Activated T-helper 2 cell treated with anti-CD3 and anti-CD28 coated beads, Interferon-gamma antibody, Interleukin-2, Interleukin-4, amounts not matched to agents 10 μg/mL and 5 μg/mL and 100 μg/mL, durations not matched to agents 14 hours and 24 hours and 36 hours (primary cell): ENCODE measurements around the gene CHST11. TPM values are rescaled to one million over a fixed set of nuclear protein-coding genes. Genes with fewer than 3 reads are reported as not detected.

Source experiments
- DNase-seq: peaks from one replicate; pipeline ENCODE4 v3.0.0; 2021; ENCODE audit warnings: low spot score
- H3K27ac Mint-ChIP-seq: one replicate; pipeline ENCODE4 v1.8.0; 2021; ENCODE audit warnings: mixed read lengths
- H3K27me3 Mint-ChIP-seq: one replicate; pipeline ENCODE4 v1.8.0; 2021; ENCODE audit warnings: low read depth, mixed read lengths
- H3K36me3 Mint-ChIP-seq: one replicate; pipeline ENCODE4 v1.8.0; 2021; ENCODE audit warnings: low read depth, mixed read lengths
- H3K4me1 Mint-ChIP-seq: one replicate; pipeline ENCODE4 v1.8.0; 2021; ENCODE audit warnings: low read depth, mixed read lengths
- H3K4me3 Mint-ChIP-seq: one replicate; pipeline ENCODE4 v1.8.0; 2021; ENCODE audit warnings: low read depth, mild to moderate bottlenecking, moderate library complexity, mixed read lengths
- H3K9me3 Mint-ChIP-seq: one replicate; pipeline ENCODE4 v1.8.0; 2021; ENCODE audit warnings: mixed read lengths
- intact Hi-C: fragments of 100-400 bp; cut with micrococcal nuclease; formaldehyde crosslinking; loops from one replicate; pipeline ENCODE4 v1.15.1; 2023
- total RNA-seq: library from RNA; stranded (reverse); gene quantifications from 2 replicates; pipeline ENCODE4 v1.2.3, GENCODE V29; 2022

Gene CHST11
- total RNA-seq, 1 donor from 2014 or later = 50.6 TPM

DNA sequence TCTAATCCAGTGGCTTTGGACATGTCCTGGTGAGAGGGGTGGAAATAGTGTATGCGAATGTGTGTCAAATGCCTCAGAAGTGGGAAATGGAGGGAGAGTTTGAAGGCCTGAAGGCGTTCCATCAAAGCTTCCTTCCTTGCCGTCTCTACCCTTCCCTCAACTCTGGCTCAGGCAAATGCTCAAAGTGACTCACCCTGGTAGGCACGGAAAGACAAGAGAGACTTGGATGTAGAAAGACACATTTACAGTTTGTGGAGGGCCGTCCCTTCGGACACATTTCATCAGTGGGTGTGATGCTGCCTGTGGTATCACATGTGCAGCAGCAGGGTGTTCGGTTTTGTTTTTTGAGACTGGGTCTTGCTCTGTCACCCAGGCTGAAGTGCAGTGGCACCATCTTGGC, 36.7 kb downstream of the CHST11 start:
- no peaks in the 10 kb centered on the region for H3K27me3 Mint-ChIP-seq
- H3K9me3 Mint-ChIP-seq = no peaks in the 10 kb centered on the region
- H3K36me3 Mint-ChIP-seq = peaks cover 49% of the 10 kb centered on the region
- H3K4me1 Mint-ChIP-seq = peaks cover 73% of the 10 kb centered on the region
- intact Hi-C loops = loop anchor here (10.0 kb wide), 1 partner anchor 561 kb away; no protein-coding TSS in a partner anchor
- H3K27ac Mint-ChIP-seq = peak overlapping the region; percentile 51
- no peak for DNase-seq
- H3K4me3 Mint-ChIP-seq = no peak overlapping the region

DNA sequence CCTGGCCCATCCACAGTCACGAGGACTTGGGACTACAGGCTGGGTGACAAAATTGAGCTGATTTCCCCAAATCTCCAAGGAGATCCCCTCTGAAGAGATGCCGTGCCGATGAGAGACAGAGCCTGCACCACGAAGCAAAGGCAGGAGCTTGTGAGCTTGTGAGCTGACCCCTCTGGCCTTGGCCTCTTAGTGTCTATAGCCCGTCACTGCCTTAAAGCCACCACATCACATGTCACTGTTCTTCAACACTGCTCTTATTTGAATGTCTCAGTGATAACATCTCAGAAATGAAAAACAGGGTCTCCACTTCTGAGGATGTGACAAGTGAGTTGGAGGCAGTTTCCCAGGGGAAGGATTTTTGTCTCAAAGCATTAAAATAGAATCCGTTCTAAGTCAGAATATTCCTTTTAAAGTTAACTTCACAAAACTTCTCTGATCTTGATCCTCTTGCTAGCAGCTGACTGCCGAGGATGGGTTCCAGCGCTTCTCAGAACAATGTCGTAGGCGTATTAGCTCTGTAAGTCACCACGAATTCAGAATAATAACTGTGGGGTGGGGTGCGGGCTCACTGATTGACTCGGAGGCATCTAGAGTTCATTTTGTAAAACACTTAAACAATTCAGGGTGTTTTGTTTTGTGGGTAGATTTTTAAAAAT, 37.5 kb downstream of the CHST11 start:
- Mint-ChIP-seq H3K27me3 (no peaks in the 10 kb centered on the region), H3K27ac (peak overlapping the region; percentile 85), H3K9me3 (no peaks in the 10 kb centered on the region), H3K36me3 (peaks cover 45% of the 10 kb centered on the region), H3K4me1 (peaks cover 80% of the 10 kb centered on the region), H3K4me3 (peak overlapping the region; percentile 56)
- DNase-seq = no peak
- intact Hi-C loops = loop anchor here (1.0 to 10.0 kb wide), 6 partner anchors 15 to 561 kb away; partner anchors contain the start of gene CHST11

DNA sequence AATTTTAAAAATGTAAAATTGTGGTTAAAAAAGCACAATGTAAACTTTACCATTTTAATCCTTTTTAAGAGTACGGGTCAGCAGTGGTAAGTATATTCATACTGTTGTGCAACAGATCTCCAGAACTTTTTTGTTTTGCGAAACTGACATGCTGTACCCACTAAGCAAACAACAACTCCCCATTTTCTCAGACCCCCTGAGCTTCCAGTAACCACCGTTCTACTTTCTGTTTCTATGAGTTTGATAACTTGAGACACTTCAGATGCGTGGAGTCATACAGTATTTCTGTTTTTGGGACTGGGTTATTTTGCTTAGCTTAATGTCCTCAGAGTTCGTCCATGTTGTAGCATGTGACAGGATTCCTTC, 38.0 kb downstream of the CHST11 start:
- peaks cover 81% of the 10 kb centered on the region for H3K4me1 Mint-ChIP-seq
- DNase-seq = no peak
- no peaks in the 10 kb centered on the region for H3K27me3 Mint-ChIP-seq
- no peaks in the 10 kb centered on the region for H3K9me3 Mint-ChIP-seq
- H3K27ac Mint-ChIP-seq = peak overlapping the region; percentile 85
- H3K36me3 Mint-ChIP-seq = peaks cover 45% of the 10 kb centered on the region
- intact Hi-C loops = loop anchor here (1.0 to 10.0 kb wide), 7 partner anchors 16 to 560 kb away; partner anchors contain the start of gene CHST11
- H3K4me3 Mint-ChIP-seq = peak overlapping the region; percentile 54

DNA sequence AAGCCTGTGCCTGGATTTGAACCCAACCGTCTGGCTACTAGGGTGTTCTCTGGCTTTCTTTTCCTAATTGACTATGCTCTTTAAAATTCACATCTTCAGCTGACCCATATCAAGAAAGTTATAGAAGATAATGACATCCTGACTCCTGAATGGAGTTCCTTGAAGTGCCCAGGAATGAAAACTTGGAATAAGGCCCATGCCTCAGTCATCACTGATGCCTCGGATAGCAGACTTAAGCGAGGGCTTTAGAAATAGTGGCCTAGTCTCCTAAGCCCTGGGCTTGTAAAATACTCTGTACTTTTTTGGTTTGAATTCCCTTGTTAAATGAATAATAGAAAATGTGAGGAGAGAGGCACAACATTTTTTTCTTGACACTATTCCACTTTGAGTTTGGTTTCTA, 39.0 kb downstream of the CHST11 start:
- H3K27ac Mint-ChIP-seq = peak overlapping the region; percentile 72
- H3K36me3 Mint-ChIP-seq = peaks cover 39% of the 10 kb centered on the region
- H3K4me1 Mint-ChIP-seq = peaks cover 81% of the 10 kb centered on the region
- H3K27me3 Mint-ChIP-seq = no peaks in the 10 kb centered on the region
- intact Hi-C loops = loop anchor here (2.0 to 10.0 kb wide), 5 partner anchors 17 to 559 kb away; partner anchors contain the start of gene CHST11
- H3K9me3 Mint-ChIP-seq = no peaks in the 10 kb centered on the region
- no peak for DNase-seq
- H3K4me3 Mint-ChIP-seq = no peak overlapping the region

DNA sequence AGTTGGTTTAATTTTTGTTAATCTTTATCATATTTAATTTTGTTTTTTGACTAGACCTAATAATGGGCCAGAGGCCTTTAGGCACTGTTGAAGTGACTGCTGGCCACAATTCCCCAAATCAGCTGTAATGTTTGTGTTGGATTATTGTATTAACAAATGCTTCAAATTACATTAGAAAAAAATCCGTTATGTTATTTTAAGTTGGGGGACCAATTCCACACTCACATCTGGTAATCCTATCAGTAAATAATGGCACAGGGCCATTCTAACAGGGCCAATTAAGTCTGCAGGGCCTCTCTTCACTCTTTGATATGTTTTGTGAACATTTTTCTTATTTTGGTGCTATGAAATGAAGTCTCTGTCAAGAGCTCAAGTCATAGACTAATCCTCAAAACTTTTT, 39.6 kb downstream of the CHST11 start:
- Mint-ChIP-seq H3K9me3 (no peaks in the 10 kb centered on the region), H3K4me1 (peaks cover 78% of the 10 kb centered on the region), H3K27me3 (no peaks in the 10 kb centered on the region), H3K4me3 (no peak overlapping the region), H3K36me3 (peaks cover 36% of the 10 kb centered on the region), H3K27ac (no peak overlapping the region)
- no peak for DNase-seq
- intact Hi-C loops = loop anchor here (5.0 to 10.0 kb wide), 2 partner anchors 176 to 558 kb away; no protein-coding TSS in a partner anchor

DNA sequence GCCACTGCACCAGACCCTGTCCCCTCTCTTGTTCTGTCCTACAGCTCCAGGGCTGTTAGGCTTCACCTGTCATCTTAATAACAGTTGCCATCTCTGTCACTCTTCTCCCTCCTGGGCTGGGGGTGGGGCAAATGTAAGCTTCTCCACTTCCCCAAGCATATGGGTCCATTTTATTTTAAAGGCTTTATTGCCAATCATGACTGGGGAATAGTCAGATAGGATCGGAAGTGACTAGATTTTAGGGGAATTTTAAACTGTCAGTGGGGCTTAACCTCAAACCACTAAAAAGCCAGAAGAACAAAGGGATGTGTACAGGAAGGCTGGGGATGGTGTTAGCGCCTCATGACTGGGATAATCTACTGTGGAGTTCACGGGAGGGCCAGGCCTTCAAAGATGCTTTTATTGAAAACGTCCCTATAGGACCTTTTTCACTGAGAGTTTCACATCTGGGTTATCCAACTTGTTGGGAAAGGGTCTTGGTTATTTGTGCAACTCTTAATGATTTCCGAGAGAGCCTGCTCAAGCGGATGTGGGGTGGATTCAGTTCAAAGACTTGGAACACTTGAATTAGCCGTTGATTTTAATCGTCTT, 41.6 kb downstream of the CHST11 start:
- H3K9me3 Mint-ChIP-seq = no peaks in the 10 kb centered on the region
- intact Hi-C loops = loop anchor here (5.0 to 10.0 kb wide), 2 partner anchors 174 to 556 kb away; no protein-coding TSS in a partner anchor
- no peak for DNase-seq
- peak overlapping the region; percentile 31 for H3K4me3 Mint-ChIP-seq
- peaks cover 81% of the 10 kb centered on the region for H3K4me1 Mint-ChIP-seq
- no peaks in the 10 kb centered on the region for H3K27me3 Mint-ChIP-seq
- peak overlapping the region; percentile 74 for H3K27ac Mint-ChIP-seq
- peaks cover 41% of the 10 kb centered on the region for H3K36me3 Mint-ChIP-seq

DNA sequence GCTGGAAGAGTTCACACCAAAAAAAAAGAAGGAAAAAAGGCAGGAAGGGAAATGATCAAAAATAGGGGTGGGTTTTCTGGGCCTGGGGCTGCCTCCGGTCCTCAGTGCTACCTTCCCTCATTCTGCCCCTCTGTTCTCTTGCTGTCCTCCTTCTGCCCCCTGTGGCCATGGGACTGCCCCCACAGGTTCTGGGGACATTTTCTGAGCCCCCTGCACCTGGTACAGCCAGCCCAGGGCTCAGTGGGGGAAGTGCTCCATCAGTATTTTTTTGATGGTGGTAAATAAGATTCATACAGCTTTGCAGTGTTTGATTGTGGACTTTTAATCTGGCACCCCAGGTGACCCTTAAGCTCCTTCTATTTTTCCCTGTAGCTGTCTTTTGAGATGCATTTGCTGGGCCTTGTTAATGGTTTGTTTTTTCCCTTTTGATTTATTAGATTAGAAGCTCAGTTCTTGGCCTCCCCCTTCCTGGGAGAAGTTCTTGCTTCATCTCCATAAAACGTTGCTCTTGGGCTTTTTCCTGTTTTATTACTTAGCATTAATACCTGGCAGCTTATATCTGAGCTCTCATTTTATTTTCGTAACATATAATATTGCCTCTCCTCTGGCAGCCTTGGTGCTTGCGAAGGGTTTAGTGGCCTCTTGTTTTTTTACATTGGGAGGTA, 43.1 kb downstream of the CHST11 start:
- Mint-ChIP-seq H3K4me3 (no peak overlapping the region), H3K27ac (peak overlapping the region; percentile 0)

DNA sequence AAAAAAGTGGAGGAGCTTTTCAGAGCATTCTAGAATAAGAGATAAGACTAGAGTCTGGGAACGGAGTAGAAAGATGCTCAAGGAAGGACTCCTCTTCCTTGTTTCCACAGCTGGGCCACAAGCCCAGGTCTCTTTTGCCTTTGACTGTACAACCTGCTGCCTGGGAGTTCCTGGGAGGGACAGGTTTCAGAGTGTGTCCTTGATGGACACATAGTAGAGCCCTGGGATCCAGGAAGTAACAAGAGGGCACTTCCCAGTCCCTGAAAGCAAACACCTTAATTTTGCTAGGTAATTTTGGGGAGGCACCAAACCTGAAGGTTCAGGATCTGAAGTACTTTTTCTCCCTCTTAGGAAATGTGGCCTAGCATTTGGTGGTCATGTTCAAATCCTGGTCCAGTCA, 44.4 kb downstream of the CHST11 start:
- H3K27ac Mint-ChIP-seq = peak overlapping the region; percentile 38
- no peaks in the 10 kb centered on the region for H3K9me3 Mint-ChIP-seq
- H3K36me3 Mint-ChIP-seq = peaks cover 43% of the 10 kb centered on the region
- intact Hi-C loops = no loop called here
- H3K4me3 Mint-ChIP-seq = no peak overlapping the region
- DNase-seq = no peak
- no peaks in the 10 kb centered on the region for H3K27me3 Mint-ChIP-seq
- H3K4me1 Mint-ChIP-seq = peaks cover 83% of the 10 kb centered on the region

More for the DNA sequence above, 43.1 kb downstream of the CHST11 start:
- peaks cover 80% of the 10 kb centered on the region for H3K4me1 Mint-ChIP-seq
- intact Hi-C loops = loop anchor here (5.0 to 10.0 kb wide), 2 partner anchors 173 to 555 kb away; no protein-coding TSS in a partner anchor
- no peak for DNase-seq
- no peaks in the 10 kb centered on the region for H3K9me3 Mint-ChIP-seq
- peaks cover 42% of the 10 kb centered on the region for H3K36me3 Mint-ChIP-seq
- no peaks in the 10 kb centered on the region for H3K27me3 Mint-ChIP-seq

DNA sequence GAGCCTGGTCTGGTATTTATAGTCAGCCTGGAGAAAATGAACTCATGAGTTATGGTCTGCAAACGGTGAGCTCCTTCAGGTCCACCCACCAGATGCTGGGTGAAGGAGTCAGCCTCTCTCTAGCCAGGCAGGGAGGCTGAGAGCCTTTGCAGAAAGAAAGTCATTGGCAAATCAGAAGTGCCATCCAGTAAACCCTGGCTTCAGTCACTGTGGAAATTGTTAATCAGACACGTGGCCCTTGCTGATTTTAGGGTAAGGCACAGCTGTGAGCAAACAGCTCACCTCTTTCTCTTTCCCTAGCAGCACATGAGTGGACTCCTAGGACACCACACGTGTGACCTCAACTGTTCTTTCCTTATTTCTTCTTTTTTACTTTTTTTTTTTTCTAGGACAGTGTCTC, 44.9 kb downstream of the CHST11 start:
- H3K9me3 Mint-ChIP-seq = no peaks in the 10 kb centered on the region
- no peaks in the 10 kb centered on the region for H3K27me3 Mint-ChIP-seq
- peak overlapping the region; percentile 38 for H3K27ac Mint-ChIP-seq
- H3K4me3 Mint-ChIP-seq = no peak overlapping the region
- no peak for DNase-seq
- peaks cover 42% of the 10 kb centered on the region for H3K36me3 Mint-ChIP-seq
- H3K4me1 Mint-ChIP-seq = peaks cover 83% of the 10 kb centered on the region
- intact Hi-C loops = no loop called here

DNA sequence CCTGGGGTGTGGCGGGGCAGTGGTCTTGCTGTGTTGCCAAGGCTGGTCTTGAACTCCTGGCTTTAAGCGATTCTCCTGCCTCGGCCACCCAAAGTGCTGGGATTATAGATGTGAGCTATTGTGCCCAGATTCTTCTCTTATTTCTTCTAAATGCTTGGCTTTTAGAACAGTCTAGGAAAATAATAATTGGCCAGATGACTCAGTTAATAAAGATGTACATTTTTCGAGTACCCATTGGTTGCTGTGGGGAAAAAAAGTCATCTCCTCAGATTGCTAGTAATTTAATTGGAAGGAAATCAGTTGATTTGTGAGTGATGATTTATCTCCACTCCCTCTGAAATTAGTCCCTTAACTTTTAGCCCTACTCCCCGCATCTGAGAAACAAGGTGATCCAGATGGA, 45.5 kb downstream of the CHST11 start:
- Mint-ChIP-seq H3K9me3 (no peaks in the 10 kb centered on the region), H3K4me3 (no peak overlapping the region), H3K27me3 (no peaks in the 10 kb centered on the region), H3K4me1 (peaks cover 82% of the 10 kb centered on the region), H3K36me3 (peaks cover 38% of the 10 kb centered on the region), H3K27ac (no peak overlapping the region)
- no peak for DNase-seq
- intact Hi-C loops = no loop called here

DNA sequence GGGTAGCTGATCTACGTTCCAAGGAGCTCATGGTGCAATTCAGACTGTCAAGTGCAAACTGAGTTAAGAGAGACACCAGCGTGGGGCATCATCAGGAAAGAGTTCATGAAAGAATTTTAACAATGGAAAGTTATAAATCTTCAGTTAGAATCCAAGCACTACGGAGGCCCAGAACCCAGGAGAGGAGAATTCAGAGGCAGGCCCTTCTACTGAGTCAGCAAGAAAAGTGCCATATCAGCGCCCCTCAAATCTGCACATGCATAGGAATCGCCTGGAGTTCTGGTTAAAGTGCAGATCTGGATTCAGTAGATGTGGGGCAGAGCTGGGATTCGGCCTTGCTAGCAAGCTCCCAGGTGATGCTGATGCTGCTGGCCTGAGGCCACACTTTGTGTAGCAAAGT, 45.9 kb downstream of the CHST11 start:
- Mint-ChIP-seq H3K27me3 (no peaks in the 10 kb centered on the region), H3K36me3 (peaks cover 38% of the 10 kb centered on the region), H3K4me3 (no peak overlapping the region), H3K9me3 (no peaks in the 10 kb centered on the region), H3K27ac (no peak overlapping the region), H3K4me1 (peaks cover 81% of the 10 kb centered on the region)
- DNase-seq = no peak
- intact Hi-C loops = no loop called here

DNA sequence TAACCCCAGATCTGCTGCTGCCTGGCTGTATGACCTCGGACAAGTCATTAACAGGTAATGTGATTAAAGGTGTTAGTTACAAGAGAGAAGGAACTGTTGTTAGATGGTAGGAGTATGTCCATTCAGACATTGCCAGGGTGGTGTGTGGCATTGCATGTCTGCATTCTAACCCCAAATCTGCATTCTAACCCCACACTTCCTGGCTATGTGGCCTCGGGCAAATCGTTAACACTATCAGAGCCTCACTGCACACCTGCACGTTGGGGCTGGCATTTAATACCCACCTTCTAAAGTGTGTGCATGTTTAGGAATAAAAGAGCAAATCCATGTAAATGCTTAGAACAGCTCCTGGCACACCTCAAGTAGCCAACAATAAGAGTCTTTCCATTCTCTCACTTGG, 46.4 kb downstream of the CHST11 start:
- H3K36me3 Mint-ChIP-seq = peaks cover 41% of the 10 kb centered on the region
- peaks cover 4% of the 10 kb centered on the region for H3K9me3 Mint-ChIP-seq
- H3K27ac Mint-ChIP-seq = no peak overlapping the region
- intact Hi-C loops = no loop called here
- peaks cover 82% of the 10 kb centered on the region for H3K4me1 Mint-ChIP-seq
- no peak overlapping the region for H3K4me3 Mint-ChIP-seq
- no peaks in the 10 kb centered on the region for H3K27me3 Mint-ChIP-seq
- DNase-seq = no peak

DNA sequence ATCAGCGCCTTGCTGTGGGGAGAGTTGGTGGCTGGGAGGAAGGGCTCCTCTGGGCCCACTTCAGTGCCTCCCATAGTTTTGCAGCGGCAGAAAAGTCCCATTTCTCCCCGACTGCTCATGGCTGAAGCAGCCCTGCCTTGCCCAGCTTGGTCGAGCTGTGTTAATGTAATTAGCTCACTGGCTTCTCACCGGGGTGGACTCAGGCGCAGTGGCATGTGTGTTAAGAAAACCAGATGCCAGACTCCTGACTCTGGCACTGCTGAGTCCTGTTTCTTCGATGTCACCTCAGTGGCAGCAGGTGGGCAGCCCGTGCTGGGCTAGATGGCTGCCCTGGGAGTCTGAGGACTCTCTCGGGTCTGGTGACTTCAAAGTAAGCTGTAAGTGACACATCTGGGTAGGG, 47.4 kb downstream of the CHST11 start:
- peaks cover 81% of the 10 kb centered on the region for H3K4me1 Mint-ChIP-seq
- intact Hi-C loops = no loop called here
- H3K9me3 Mint-ChIP-seq = peaks cover 5% of the 10 kb centered on the region
- H3K4me3 Mint-ChIP-seq = no peak overlapping the region
- H3K27me3 Mint-ChIP-seq = no peaks in the 10 kb centered on the region
- DNase-seq = no peak
- H3K36me3 Mint-ChIP-seq = peaks cover 46% of the 10 kb centered on the region
- H3K27ac Mint-ChIP-seq = no peak overlapping the region
